Tibial nerve (tissue), 4 donors: ENCODE measurements around the gene UBE2G1.

Source experiments
- EP300 ChIP-seq, 2 donors: sonication (generic); formaldehyde crosslinking; IDR thresholded peaks; one replicate each; pipeline ENCODE4 v1.6.1; 2017; ENCODE audit warnings: antibody characterized with exemption in 2 of 2, mild to moderate bottlenecking in 1 of 2
- POLR2A ChIP-seq, 2 donors: fragments of 450-650 bp; IDR thresholded peaks; one replicate each; pipeline ENCODE4 v1.6.1; 2017; ENCODE audit warnings: antibody characterized with exemption in 2 of 2, mild to moderate bottlenecking in 2 of 2, moderate library complexity in 2 of 2
- TF ChIP-seq, protein P1 (sequence below), 5 experiments: fragments of 200-600 bp in 3 of 5; fragments of 450-650 bp in 2 of 5; sonication (generic) in 3 of 5; IDR thresholded peaks; one replicate each; pipeline ENCODE4 v1.5.1; 2016 to 2019; ENCODE audit warnings: antibody characterized with exemption in 5 of 5, mild to moderate bottlenecking in 3 of 5, moderate library complexity in 2 of 5

DNA sequence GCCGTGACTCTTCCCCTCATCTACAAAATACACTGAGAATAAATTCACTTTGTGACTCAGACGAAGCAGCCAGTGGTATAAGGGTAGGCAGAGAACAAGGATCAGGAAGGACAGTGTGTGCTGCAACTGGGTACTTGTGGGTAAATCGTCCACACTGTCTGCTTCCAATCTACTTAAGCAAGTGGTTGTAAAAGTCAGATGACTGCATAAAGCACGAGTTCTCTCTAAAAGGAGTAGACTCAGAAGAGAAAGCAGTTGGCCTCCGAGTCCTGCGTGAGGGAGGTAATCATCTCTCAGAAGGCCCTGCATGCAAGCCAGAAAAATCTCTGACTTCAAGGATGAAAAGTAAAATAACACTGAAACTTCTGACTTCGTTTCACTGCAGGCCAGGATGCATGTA, 145.8 kb downstream of the UBE2G1 start:
- no peak for TF ChIP-seq POLR2A (IDR thresholded peaks at IDR 0.05)
- TF ChIP-seq, protein P1, sequence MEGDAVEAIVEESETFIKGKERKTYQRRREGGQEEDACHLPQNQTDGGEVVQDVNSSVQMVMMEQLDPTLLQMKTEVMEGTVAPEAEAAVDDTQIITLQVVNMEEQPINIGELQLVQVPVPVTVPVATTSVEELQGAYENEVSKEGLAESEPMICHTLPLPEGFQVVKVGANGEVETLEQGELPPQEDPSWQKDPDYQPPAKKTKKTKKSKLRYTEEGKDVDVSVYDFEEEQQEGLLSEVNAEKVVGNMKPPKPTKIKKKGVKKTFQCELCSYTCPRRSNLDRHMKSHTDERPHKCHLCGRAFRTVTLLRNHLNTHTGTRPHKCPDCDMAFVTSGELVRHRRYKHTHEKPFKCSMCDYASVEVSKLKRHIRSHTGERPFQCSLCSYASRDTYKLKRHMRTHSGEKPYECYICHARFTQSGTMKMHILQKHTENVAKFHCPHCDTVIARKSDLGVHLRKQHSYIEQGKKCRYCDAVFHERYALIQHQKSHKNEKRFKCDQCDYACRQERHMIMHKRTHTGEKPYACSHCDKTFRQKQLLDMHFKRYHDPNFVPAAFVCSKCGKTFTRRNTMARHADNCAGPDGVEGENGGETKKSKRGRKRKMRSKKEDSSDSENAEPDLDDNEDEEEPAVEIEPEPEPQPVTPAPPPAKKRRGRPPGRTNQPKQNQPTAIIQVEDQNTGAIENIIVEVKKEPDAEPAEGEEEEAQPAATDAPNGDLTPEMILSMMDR (IDR thresholded peaks at IDR 0.05): no peak
- TF ChIP-seq EP300 (IDR thresholded peaks at IDR 0.05): peak in 1 of 2 donors; percentile 50
